CD4-positive, alpha-beta T cell (primary cell): ENCODE data around the gene TUBB6. TPM values are rescaled to one million over a fixed set of nuclear protein-coding genes. Genes with fewer than 3 reads are reported as not detected.

Experiments
- ATAC-seq: fragments of 200-7000 bp; cut with Tn5 transposase; one replicate; pipeline ENCODE4 v1.10.0; 2022; ENCODE audit warnings: mild to moderate bottlenecking; ENCODE audit not compliant: poor library complexity
- CTCF ChIA-PET: fragments of 350-600 bp; sonication (Branson Sonifier 250); formaldehyde crosslinking; loops from one replicate; lab custom pipeline; 2021; ENCODE audit warnings: antibody characterized with exemption, inconsistent platforms; lab: Charles Lee
- POLR2A ChIA-PET: fragments of 350-600 bp; sonication (Branson Sonifier 250); formaldehyde crosslinking; loops from one replicate; lab custom pipeline; 2021; ENCODE audit warnings: antibody characterized with exemption, inconsistent platforms; lab: Charles Lee
- DNase-seq, 14 experiments: peaks; one replicate each; pipeline ENCODE4 v3.0.0-alpha.2; 2013 to 2020; ENCODE audit warnings: mixed read lengths in 2 of 14
- H3K27ac ChIP-seq, 2 donors: one replicate each; pipeline versions ENCODE4 v1.5.1 to v1.7.0; 2013; ENCODE audit warnings: low read length in 2 of 2, low read depth in 1 of 2, mild to moderate bottlenecking in 1 of 2
- H3K27me3 ChIP-seq, 2 experiments: 1 replicate in 1 of 2; 2 replicates in 1 of 2; pipeline versions ENCODE4 v1.6.1 to v1.7.0; 2013; ENCODE audit warnings: low read length in 2 of 2, control low read depth in 1 of 2, mild to moderate bottlenecking in 1 of 2, moderate library complexity in 1 of 2; ENCODE audit not compliant: insufficient read depth in 2 of 2, control insufficient read depth in 1 of 2
- H3K36me3 ChIP-seq: one replicate; pipeline ENCODE4 v1.6.1; 2013; ENCODE audit warnings: low read length, control low read depth; ENCODE audit not compliant: insufficient read depth
- H3K4me1 ChIP-seq: one replicate; pipeline ENCODE4 v1.6.1; 2013; ENCODE audit warnings: low read length, control low read depth; ENCODE audit not compliant: insufficient read depth
- H3K4me3 ChIP-seq: one replicate; pipeline ENCODE4 v1.5.1; 2013; ENCODE audit warnings: mild to moderate bottlenecking, low read length, moderate library complexity
- H3K9me3 ChIP-seq, 2 experiments: 1 replicate in 1 of 2; 2 replicates in 1 of 2; pipeline versions ENCODE4 v1.6.1 to v1.7.0; 2013; ENCODE audit warnings: low read length in 2 of 2, mild to moderate bottlenecking in 2 of 2, control low read depth in 1 of 2, moderate library complexity in 1 of 2; ENCODE audit not compliant: control insufficient read depth in 1 of 2, insufficient read depth in 1 of 2
- H3K27ac Mint-ChIP-seq: one replicate; pipeline ENCODE4 v1.8.0; 2020; ENCODE audit warnings: mixed read lengths
- H3K27me3 Mint-ChIP-seq: one replicate; pipeline ENCODE4 v1.8.0; 2021; ENCODE audit warnings: mixed read lengths
- H3K36me3 Mint-ChIP-seq: one replicate; pipeline ENCODE4 v1.8.0; 2021; ENCODE audit warnings: low read depth, mixed read lengths
- H3K4me1 Mint-ChIP-seq: one replicate; pipeline ENCODE4 v1.8.0; 2021; ENCODE audit warnings: low read depth, mixed read lengths
- H3K4me3 Mint-ChIP-seq: one replicate; pipeline ENCODE4 v1.8.0; 2020; ENCODE audit warnings: mild to moderate bottlenecking, mixed read lengths
- H3K9me3 Mint-ChIP-seq: one replicate; pipeline ENCODE4 v1.8.0; 2020; ENCODE audit warnings: mixed read lengths
- CTCF ChIP-seq: fragments of 200-600 bp; IDR thresholded peaks from one replicate; pipeline ENCODE4 v1.8.0; 2022; ENCODE audit warnings: antibody characterized with exemption, mild to moderate bottlenecking
- intact Hi-C, 2 experiments: fragments of 100-400 bp; cut with DNase I in 1 of 2; cut with micrococcal nuclease in 1 of 2; formaldehyde crosslinking; loops; one replicate each; pipeline versions ENCODE4 v1.15.1 to v1.9.0; 2023 to 2025; cut with DNase I, micrococcal nuclease
- total RNA-seq, 174 experiments: library from RNA in 2 of 174; stranded (reverse) in 2 of 174; gene quantifications; one replicate each; pipeline ENCODE4 v1.2.3 and lab custom pipeline; 2021 to 2026

Gene TUBB6
- total RNA-seq, 2 experiments from 2014 or later = 0.88 to 0.98 TPM

GRCh38 chr18:12328179-12328823 lies 20.3 kb downstream of the TUBB6 start:
- Histone ChIP-seq H3K4me3 (no peak overlapping the region), H3K36me3 (peaks cover 43% of the 10 kb centered on the region), H3K4me1 (peaks cover 4% of the 10 kb centered on the region), H3K27me3 (no peaks in the 10 kb centered on the region), H3K9me3 (peaks cover 0 to 9% of the 10 kb centered on the region in 2 experiments), H3K27ac (no peak overlapping the region)
- no peak for DNase-seq
- Mint-ChIP-seq H3K27me3 (no peaks in the 10 kb centered on the region), H3K9me3 (no peaks in the 10 kb centered on the region), H3K4me1 (no peaks in the 10 kb centered on the region), H3K27ac (no peak overlapping the region), H3K36me3 (peaks cover 57% of the 10 kb centered on the region), H3K4me3 (no peak overlapping the region)
- ATAC-seq = no peak
- peak; percentile 25 for TF ChIP-seq CTCF
- intact Hi-C loops = loop anchor here (1.0 to 5.0 kb wide), 3 partner anchors 330 to 604 kb away; partner anchors contain the start of gene SPIRE1 (in 1 of the 2)
- POLR2A ChIA-PET = interaction anchor here (1.2 kb wide), 1 partner anchor 48 kb away, joined by 4 read pairs; the partner anchor contains the start of gene AFG3L2
- CTCF ChIA-PET = interaction anchor here (0.6 to 1.3 kb wide), 7 partner anchors 9 to 614 kb away, joined by 3 to 5 read pairs (median 3); no protein-coding TSS in a partner anchor

GRCh38 chr18:12329125-12329698 lies 21.2 kb downstream of the TUBB6 start:
- peaks cover 4% of the 10 kb centered on the region for H3K4me1 ChIP-seq
- DNase-seq (no peak), ATAC-seq (no peak)
- H3K9me3 Mint-ChIP-seq = no peaks in the 10 kb centered on the region
- peaks cover 66% of the 10 kb centered on the region for H3K36me3 Mint-ChIP-seq
- H3K4me3 ChIP-seq = no peak overlapping the region
- peaks cover 51% of the 10 kb centered on the region for H3K36me3 ChIP-seq
- H3K4me1 Mint-ChIP-seq = no peaks in the 10 kb centered on the region
- H3K4me3 Mint-ChIP-seq = no peak overlapping the region
- ChIA-PET CTCF (interaction anchor here (1.3 kb wide), 1 partner anchor 10 kb away, joined by 3 read pairs; no protein-coding TSS in a partner anchor), POLR2A (interaction anchor here (1.2 kb wide), 1 partner anchor 47 kb away, joined by 4 read pairs; the partner anchor contains the start of gene AFG3L2)
- no peak overlapping the region for H3K27ac Mint-ChIP-seq
- H3K27me3 Mint-ChIP-seq = no peaks in the 10 kb centered on the region
- no peak overlapping the region for H3K27ac ChIP-seq
- TF ChIP-seq CTCF = no peak
- peaks cover 0 to 9% of the 10 kb centered on the region in 2 experiments for H3K9me3 ChIP-seq
- H3K27me3 ChIP-seq = no peaks in the 10 kb centered on the region
- intact Hi-C loops = loop anchor here (2.0 to 5.0 kb wide), 2 partner anchors 330 to 603 kb away; partner anchors contain the start of gene SPIRE1 (in 1 of the 2)

- Mint-ChIP-seq H3K27ac (no peak overlapping the region), H3K36me3 (peaks cover 80% of the 10 kb centered on the region), H3K9me3 (no peaks in the 10 kb centered on the region), H3K27me3 (no peaks in the 10 kb centered on the region), H3K4me3 (no peak overlapping the region), H3K4me1 (no peaks in the 10 kb centered on the region)
- Histone ChIP-seq H3K4me3 (no peak overlapping the region), H3K9me3 (no peaks in the 10 kb centered on the region), H3K27me3 (no peaks in the 10 kb centered on the region), H3K4me1 (peaks cover 4% of the 10 kb centered on the region), H3K36me3 (peaks cover 56% of the 10 kb centered on the region), H3K27ac (no peak overlapping the region)
- ATAC-seq = no peak
- intact Hi-C loops = no loop called here
- no peak for TF ChIP-seq CTCF
- DNase-seq = no peak
- ChIA-PET CTCF (no interaction called here), POLR2A (no interaction called here)
Measured at GRCh38 chr18:12330766-12331165, 22.7 kb downstream of the TUBB6 start.
